ENCODE measurements around the gene CCNDBP1.

DNA sequence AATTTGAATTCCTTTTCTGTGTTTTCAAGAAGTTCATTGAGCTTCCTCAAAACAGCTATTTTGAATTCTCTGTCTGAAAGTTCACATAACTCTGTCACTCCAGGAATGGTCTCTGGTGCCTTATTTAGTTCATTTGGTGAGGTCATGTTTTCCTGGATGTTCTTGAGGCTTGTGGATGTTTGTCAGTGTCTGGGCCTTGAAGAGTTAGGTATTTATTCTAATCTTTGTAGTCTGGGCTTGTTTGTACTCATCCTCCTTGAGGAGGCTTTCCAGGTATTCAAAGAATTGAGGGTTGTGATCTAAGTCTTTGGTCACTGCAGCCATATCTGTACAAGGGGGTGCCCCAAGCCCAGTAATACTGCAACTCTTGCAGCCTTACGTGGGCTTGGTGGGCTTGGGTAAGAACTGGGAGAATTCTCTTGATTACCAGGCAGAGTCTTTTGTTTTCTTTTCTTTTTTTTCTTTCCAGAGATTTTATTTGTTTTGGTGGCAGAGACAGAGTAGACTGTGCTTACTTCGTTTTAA lies 19.3 kb upstream of the CCNDBP1 start:
- TF ChIP-seq CTCF (IDR thresholded peaks at IDR 0.05; ENCODE audit: low read depth, low read length, poor library complexity, severe bottlenecking) (no peak), EZH2phosphoT487 (IDR thresholded peaks at IDR 0.05; ENCODE audit: borderline replicate concordance, low read length) (no peak)

All from DOHH2 (cell line).